Measurements from ENCODE around the gene DAAM2. TPM values are rescaled to one million over a fixed set of nuclear protein-coding genes. Genes with fewer than 3 reads are reported as not detected.

Gene DAAM2
- polyA plus RNA-seq, 1 donor (not counting 4 experiments of a cell fraction or from before 2014, with no cell fraction given): not detected

DNA sequence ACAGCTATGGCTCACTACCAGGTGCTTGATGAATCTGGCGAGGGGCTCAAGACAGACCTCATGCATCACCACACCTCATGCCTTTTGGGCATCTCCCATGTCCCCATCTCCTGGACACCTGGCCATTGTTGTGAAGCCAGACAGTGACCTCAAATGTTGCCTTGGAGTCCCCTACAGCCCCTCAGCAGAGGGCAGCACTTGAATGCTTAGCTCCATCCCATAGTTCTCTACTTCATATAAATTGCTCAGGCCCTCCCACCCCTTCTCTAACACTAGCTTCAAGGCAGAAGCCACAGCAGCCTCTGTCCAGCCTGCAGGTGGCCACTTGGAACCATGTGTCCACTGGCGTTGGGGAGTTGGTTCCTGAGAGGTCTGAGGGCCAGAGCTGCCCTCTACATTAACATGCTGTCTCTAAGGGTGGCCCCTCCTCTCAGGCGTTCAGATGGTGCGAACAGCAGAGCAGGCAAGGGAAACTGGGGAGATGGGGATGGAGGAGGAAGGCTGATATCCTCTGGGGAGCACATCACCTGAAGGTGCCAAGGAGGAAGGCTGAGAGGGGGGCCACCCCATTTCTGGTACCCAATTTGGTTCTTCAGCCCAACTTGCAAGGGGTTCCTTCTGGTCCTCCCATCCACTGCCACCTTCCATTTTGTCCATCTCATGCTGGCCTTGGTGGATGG is 110.8 kb downstream of the DAAM2 start:
- Histone ChIP-seq H3K4me1 (ENCODE audit: control insufficient read depth, extremely low read depth, insufficient read depth, low read length) (no peaks in the 10 kb centered on the region), H3K9me3 (ENCODE audit: control insufficient read depth, low read depth, low read length) (no peaks in the 10 kb centered on the region), H4K20me1 (ENCODE audit: control insufficient read depth, extremely low read depth, insufficient read depth, low read length) (no peaks in the 10 kb centered on the region), H2AFZ (ENCODE audit: control insufficient read depth, low read length) (no peak overlapping the region), H3K79me2 (ENCODE audit: control insufficient read depth, insufficient read depth, low read length) (no peaks in the 10 kb centered on the region), H3K4me3 (ENCODE audit: control insufficient read depth in 2 of 3, extremely low read depth in 1 of 3, insufficient read depth in 2 of 3, low read depth in 1 of 3, low read length in 3 of 3) (no peak overlapping the region), H3K36me3 (ENCODE audit: control insufficient read depth in 2 of 2, extremely low read depth in 1 of 2, insufficient read depth in 2 of 2, low read length in 2 of 2) (no peaks in the 10 kb centered on the region), H3K4me2 (ENCODE audit: control insufficient read depth, extremely low read depth, insufficient read depth, low read depth, low read length) (no peak overlapping the region), H3K27ac (ENCODE audit: control insufficient read depth, insufficient read depth, low read length) (no peak overlapping the region), H3K27me3 (ENCODE audit: control insufficient read depth, extremely low read depth, insufficient read depth, low read length) (no peaks in the 10 kb centered on the region), H3K9ac (ENCODE audit: control insufficient read depth, extremely low read depth, insufficient read depth, low read length) (no peak overlapping the region), H3K9me1 (ENCODE audit: control insufficient read depth, extremely low read depth, insufficient read depth, low read length) (no peaks in the 10 kb centered on the region)
- DNase-seq (ENCODE audit: low read depth, low spot score) (no peak), FAIRE-seq (no peak)
- dilution Hi-C loops (cut with MboI; ENCODE audit: extremely low pct_ligation_motif_present, low sequenced_read_pairs): no loop called here
- TF ChIP-seq, protein P1, sequence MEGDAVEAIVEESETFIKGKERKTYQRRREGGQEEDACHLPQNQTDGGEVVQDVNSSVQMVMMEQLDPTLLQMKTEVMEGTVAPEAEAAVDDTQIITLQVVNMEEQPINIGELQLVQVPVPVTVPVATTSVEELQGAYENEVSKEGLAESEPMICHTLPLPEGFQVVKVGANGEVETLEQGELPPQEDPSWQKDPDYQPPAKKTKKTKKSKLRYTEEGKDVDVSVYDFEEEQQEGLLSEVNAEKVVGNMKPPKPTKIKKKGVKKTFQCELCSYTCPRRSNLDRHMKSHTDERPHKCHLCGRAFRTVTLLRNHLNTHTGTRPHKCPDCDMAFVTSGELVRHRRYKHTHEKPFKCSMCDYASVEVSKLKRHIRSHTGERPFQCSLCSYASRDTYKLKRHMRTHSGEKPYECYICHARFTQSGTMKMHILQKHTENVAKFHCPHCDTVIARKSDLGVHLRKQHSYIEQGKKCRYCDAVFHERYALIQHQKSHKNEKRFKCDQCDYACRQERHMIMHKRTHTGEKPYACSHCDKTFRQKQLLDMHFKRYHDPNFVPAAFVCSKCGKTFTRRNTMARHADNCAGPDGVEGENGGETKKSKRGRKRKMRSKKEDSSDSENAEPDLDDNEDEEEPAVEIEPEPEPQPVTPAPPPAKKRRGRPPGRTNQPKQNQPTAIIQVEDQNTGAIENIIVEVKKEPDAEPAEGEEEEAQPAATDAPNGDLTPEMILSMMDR (optimal IDR thresholded peaks at IDR 0.05 in 1 of 3, IDR thresholded peaks at IDR 0.05 in 1 of 3, conservative IDR thresholded peaks at IDR 0.05 in 1 of 3; ENCODE audit: extremely low read depth in 1 of 3, insufficient read depth in 2 of 3, low read length in 3 of 3): no peak
- TF ChIP-seq EZH2 (IDR thresholded peaks at IDR 0.05; ENCODE audit: low read length): no peak

DNA sequence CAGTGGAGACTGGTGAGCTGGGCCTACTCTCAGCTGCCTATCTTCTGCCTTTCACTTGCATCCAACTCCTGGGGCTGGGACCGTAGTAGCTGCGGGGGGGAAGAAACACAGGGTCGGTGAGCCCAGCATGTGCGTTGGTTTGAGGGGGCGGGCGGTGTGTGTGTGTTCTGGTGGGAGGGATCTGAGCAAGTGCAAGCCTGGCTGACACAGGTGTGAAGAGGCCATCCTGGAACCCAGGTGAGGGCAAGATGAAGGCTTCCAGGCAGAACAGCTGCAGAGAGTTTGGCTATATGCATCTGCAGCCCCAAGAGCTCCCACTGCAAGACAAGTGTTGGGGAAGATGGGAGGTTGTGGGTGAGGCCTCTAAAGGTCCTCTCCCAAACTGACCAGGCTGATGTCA is 111.5 kb downstream of the DAAM2 start:
- DNase-seq (ENCODE audit: low read depth, low spot score): no peak
- no peak for TF ChIP-seq EZH2 (IDR thresholded peaks at IDR 0.05; ENCODE audit: low read length)
- TF ChIP-seq, protein P1 (optimal IDR thresholded peaks at IDR 0.05 in 1 of 3, IDR thresholded peaks at IDR 0.05 in 1 of 3, conservative IDR thresholded peaks at IDR 0.05 in 1 of 3; ENCODE audit: extremely low read depth in 1 of 3, insufficient read depth in 2 of 3, low read length in 3 of 3): no peak
- Histone ChIP-seq H4K20me1 (ENCODE audit: control insufficient read depth, extremely low read depth, insufficient read depth, low read length) (no peaks in the 10 kb centered on the region), H3K4me3 (ENCODE audit: control insufficient read depth in 2 of 3, extremely low read depth in 1 of 3, insufficient read depth in 2 of 3, low read depth in 1 of 3, low read length in 3 of 3) (no peak overlapping the region), H3K4me2 (ENCODE audit: control insufficient read depth, extremely low read depth, insufficient read depth, low read depth, low read length) (no peak overlapping the region), H3K4me1 (ENCODE audit: control insufficient read depth, extremely low read depth, insufficient read depth, low read length) (no peaks in the 10 kb centered on the region), H3K79me2 (ENCODE audit: control insufficient read depth, insufficient read depth, low read length) (no peaks in the 10 kb centered on the region), H2AFZ (ENCODE audit: control insufficient read depth, low read length) (no peak overlapping the region), H3K27me3 (ENCODE audit: control insufficient read depth, extremely low read depth, insufficient read depth, low read length) (no peaks in the 10 kb centered on the region), H3K9me1 (ENCODE audit: control insufficient read depth, extremely low read depth, insufficient read depth, low read length) (no peaks in the 10 kb centered on the region), H3K9me3 (ENCODE audit: control insufficient read depth, low read depth, low read length) (no peaks in the 10 kb centered on the region), H3K9ac (ENCODE audit: control insufficient read depth, extremely low read depth, insufficient read depth, low read length) (no peak overlapping the region), H3K27ac (ENCODE audit: control insufficient read depth, insufficient read depth, low read length) (no peak overlapping the region), H3K36me3 (ENCODE audit: control insufficient read depth in 2 of 2, extremely low read depth in 1 of 2, insufficient read depth in 2 of 2, low read length in 2 of 2) (no peaks in the 10 kb centered on the region)
- FAIRE-seq: no peak
- dilution Hi-C loops (cut with MboI; ENCODE audit: extremely low pct_ligation_motif_present, low sequenced_read_pairs): no loop called here
